ENCODE data around the gene SLC6A3. TPM values are rescaled to one million over a fixed set of nuclear protein-coding genes. Genes with fewer than 3 reads are reported as not detected.

Gene SLC6A3
- total and polyA plus RNA-seq, 2 donors (not counting 3 experiments of a cell fraction or from before 2014, with no cell fraction given) = not detected

- intact Hi-C loops (cut with micrococcal nuclease) = no loop called here
Observed at GRCh38 chr5:1474866-1475543, 29.8 kb upstream of the SLC6A3 start.

More at GRCh38 chr5:1474866-1475543, 29.8 kb upstream of the SLC6A3 start:
- CTCF ChIA-PET = no interaction called here
- Histone ChIP-seq H2AFZ (ENCODE audit: low read depth, low read length) (no peak overlapping the region), H3K4me3 (replicated peaks in 1 of 3; ENCODE audit: insufficient read depth in 1 of 3, low read depth in 1 of 3, low read length in 3 of 3) (no peak overlapping the region), H4K20me1 (replicated peaks; ENCODE audit: control insufficient read depth, extremely low read depth, insufficient read depth, low read length) (no peaks in the 10 kb centered on the region), H3K79me2 (ENCODE audit: control insufficient read depth, insufficient read depth, low read length) (no peaks in the 10 kb centered on the region), H3K27ac (ENCODE audit: insufficient read depth, low read depth, low read length) (no peak overlapping the region), H3K9me1 (replicated peaks; ENCODE audit: control insufficient read depth, extremely low read depth, insufficient read depth, low read length) (no peaks in the 10 kb centered on the region), H3K4me2 (ENCODE audit: insufficient read depth, low read length) (no peak overlapping the region), H3K9ac (replicated peaks; ENCODE audit: extremely low read depth, insufficient read depth, low read length) (no peak overlapping the region), H3K9me3 (replicated peaks; ENCODE audit: control insufficient read depth, insufficient read depth, low read length) (no peaks in the 10 kb centered on the region), H3K36me3 (ENCODE audit: control insufficient read depth in 2 of 2, extremely low read depth in 1 of 2, insufficient read depth in 2 of 2, low read length in 2 of 2) (peaks cover 4 to 24% of the 10 kb centered on the region in 2 experiments), H3K27me3 (ENCODE audit: control insufficient read depth in 2 of 2, insufficient read depth in 2 of 2, low read length in 2 of 2) (no peaks in the 10 kb centered on the region), H3K4me1 (ENCODE audit: control insufficient read depth, extremely low read depth, insufficient read depth, low read length) (no peaks in the 10 kb centered on the region)
- FAIRE-seq = no peak
- no TSS peak for BruUV-seq (replicated peaks)
- DNase-seq (ENCODE audit: low read depth, low spot score) = no peak
- POLR2A ChIA-PET = no interaction called here
- no peak for TF ChIP-seq MYC (IDR thresholded peaks at IDR 0.05; ENCODE audit: low read depth, low read length)
- TF ChIP-seq EZH2 (IDR thresholded peaks at IDR 0.05; ENCODE audit: borderline replicate concordance, low read depth, low read length, severe bottlenecking) = no peak
- TF ChIP-seq CTCF (IDR thresholded peaks at IDR 0.05; ENCODE audit: extremely low read depth in 1 of 2, insufficient read depth in 1 of 2, low read depth in 1 of 2, low read length in 2 of 2) = no peak
- no peak for TF ChIP-seq POLR2A (IDR thresholded peaks at IDR 0.05; ENCODE audit: low read depth, low read length)
- no peak for TF ChIP-seq MAX (IDR thresholded peaks at IDR 0.05; ENCODE audit: insufficient read depth, insufficient read length)
- no peak for TF ChIP-seq JUN (IDR thresholded peaks at IDR 0.05; ENCODE audit: borderline replicate concordance, insufficient read depth, insufficient read length, low read depth)
- dilution Hi-C loops (cut with MboI; ENCODE audit: extremely low pct_ligation_motif_present, low sequenced_read_pairs) = no loop called here
